ENCODE measurements around the gene SORL1-AS1.

The SORL1-AS1 gene

GRCh38 chr11:121435551-121436511, 16.9 kb downstream of the SORL1-AS1 start:
- DNase-seq, result peak; percentile 32
- no peaks in the 10 kb centered on the region for H3K9me3 ChIP-seq (ENCODE audit: severe bottlenecking)
- H3K4me3 ChIP-seq (ENCODE audit: low read depth, low read length), result no peak overlapping the region
- H3K27ac ChIP-seq, result no peak overlapping the region
- H3K36me3 ChIP-seq, result no peaks in the 10 kb centered on the region
- no peak for TF ChIP-seq CTCF (IDR thresholded peaks at IDR 0.05; ENCODE audit: low read depth, low read length)
- no peaks in the 10 kb centered on the region for H3K27me3 ChIP-seq (ENCODE audit: insufficient read depth, low read depth, severe bottlenecking)

- TF ChIP-seq CTCF (IDR thresholded peaks at IDR 0.05; ENCODE audit: low read depth, low read length), result no peak
Observed at GRCh38 chr11:121435132-121435531, 17.6 kb downstream of the SORL1-AS1 start.

GRCh38 chr11:121431820-121432526, 20.8 kb downstream of the SORL1-AS1 start:
- Histone ChIP-seq H3K27ac (no peak overlapping the region), H3K27me3 (ENCODE audit: insufficient read depth, low read depth, severe bottlenecking) (no peaks in the 10 kb centered on the region), H3K4me3 (ENCODE audit: low read depth, low read length) (no peak overlapping the region), H3K36me3 (no peaks in the 10 kb centered on the region), H3K9me3 (ENCODE audit: severe bottlenecking) (no peaks in the 10 kb centered on the region)
- TF ChIP-seq CTCF (IDR thresholded peaks at IDR 0.05; ENCODE audit: low read depth, low read length), result no peak
- DNase-seq, result no peak

More at GRCh38 chr11:121435132-121435531, 17.6 kb downstream of the SORL1-AS1 start:
- Histone ChIP-seq H3K27me3 (ENCODE audit: insufficient read depth, low read depth, severe bottlenecking) (no peaks in the 10 kb centered on the region), H3K9me3 (ENCODE audit: severe bottlenecking) (no peaks in the 10 kb centered on the region), H3K36me3 (no peaks in the 10 kb centered on the region), H3K4me3 (ENCODE audit: low read depth, low read length) (no peak overlapping the region), H3K27ac (no peak overlapping the region)
- no peak for DNase-seq

GRCh38 chr11:121429556-121429955, 23.2 kb downstream of the SORL1-AS1 start:
- no peak overlapping the region for H3K27ac ChIP-seq
- H3K9me3 ChIP-seq (ENCODE audit: severe bottlenecking), result no peaks in the 10 kb centered on the region
- H3K27me3 ChIP-seq (ENCODE audit: insufficient read depth, low read depth, severe bottlenecking), result no peaks in the 10 kb centered on the region
- H3K4me3 ChIP-seq (ENCODE audit: low read depth, low read length), result no peak overlapping the region
- TF ChIP-seq CTCF (IDR thresholded peaks at IDR 0.05; ENCODE audit: low read depth, low read length), result no peak
- no peak for DNase-seq
- no peaks in the 10 kb centered on the region for H3K36me3 ChIP-seq

- no peak for TF ChIP-seq CTCF (IDR thresholded peaks at IDR 0.05; ENCODE audit: low read depth, low read length)
Observed at GRCh38 chr11:121427400-121427744, 25.4 kb downstream of the SORL1-AS1 start.

More at GRCh38 chr11:121427400-121427744, 25.4 kb downstream of the SORL1-AS1 start:
- Histone ChIP-seq H3K4me3 (ENCODE audit: low read depth, low read length) (no peak overlapping the region), H3K27me3 (ENCODE audit: insufficient read depth, low read depth, severe bottlenecking) (no peaks in the 10 kb centered on the region), H3K27ac (no peak overlapping the region), H3K9me3 (ENCODE audit: severe bottlenecking) (no peaks in the 10 kb centered on the region), H3K36me3 (no peaks in the 10 kb centered on the region)
- DNase-seq, result no peak

Measured in WERI-Rb-1 (cell line).